Stimulated activated CD8-positive, alpha-beta memory T cell treated with anti-CD3 and anti-CD28 coated beads, Interleukin-12 subunit alpha, Interleukin-12 subunit beta, amount 100 ng/mL, for 24 hours (primary cell): ENCODE results near the gene SMC4.

Experiments
- DNase-seq: peaks from one replicate; pipeline ENCODE4 v3.0.0-alpha.2; 2020; ENCODE audit errors: extremely low read depth

Gene SMC4

DNA sequence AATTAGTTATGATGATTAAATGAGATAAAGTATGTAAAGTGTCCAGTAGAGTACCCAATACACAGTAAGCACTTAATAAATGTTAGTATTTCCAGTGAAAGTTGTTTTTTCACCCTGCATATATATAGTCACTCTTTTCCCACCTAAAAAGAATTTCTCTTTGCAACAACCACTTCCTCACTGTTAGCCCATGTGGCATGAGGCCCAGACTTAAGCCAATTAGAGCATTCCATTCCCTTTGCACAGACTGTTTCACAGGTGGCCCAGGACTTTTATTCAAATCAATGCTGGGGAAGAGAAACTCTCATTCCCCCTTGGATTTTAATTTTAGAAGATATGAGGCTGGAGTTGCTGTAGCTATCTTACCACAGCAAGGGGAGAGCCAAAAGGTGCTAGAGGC, 4.2 kb upstream of the SMC4 start:
- no peak for DNase-seq

GRCh38 chr3:160398820-160399124, 678 bp upstream of the SMC4 start:
- no peak for DNase-seq

DNA sequence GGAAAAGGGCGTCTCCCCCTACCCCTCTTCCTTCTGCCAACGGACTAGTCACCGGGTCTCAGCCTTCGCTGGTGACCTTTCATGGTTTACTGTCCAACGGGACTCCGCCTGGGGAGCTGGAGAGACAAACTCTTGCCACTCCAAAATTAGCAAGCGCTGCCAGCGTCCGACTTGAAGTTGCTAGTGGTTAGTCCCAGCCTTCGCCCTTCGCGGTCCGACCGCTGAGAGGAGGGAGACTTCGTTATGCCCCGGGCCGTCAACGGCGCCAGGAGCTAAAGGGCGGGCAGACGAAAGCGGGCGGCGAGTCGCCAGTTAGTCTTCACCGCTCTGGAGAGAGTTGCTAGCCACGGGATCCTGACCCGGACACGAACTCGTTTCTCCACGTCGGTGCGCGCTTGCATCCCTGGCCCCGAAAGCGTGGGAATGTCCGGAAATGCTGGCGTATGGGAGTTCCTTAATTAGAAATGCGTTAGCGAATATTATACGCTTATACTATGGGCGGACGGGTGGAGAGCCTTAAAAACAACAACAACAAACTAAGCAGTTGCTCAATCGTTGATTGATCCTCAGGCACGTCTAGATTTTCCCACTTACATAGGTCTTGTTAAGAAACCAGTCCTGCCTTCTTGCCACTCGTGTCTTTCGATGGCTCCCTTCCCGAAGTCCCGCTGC, 716 bp downstream of the SMC4 start:
- DNase-seq, result no peak

DNA sequence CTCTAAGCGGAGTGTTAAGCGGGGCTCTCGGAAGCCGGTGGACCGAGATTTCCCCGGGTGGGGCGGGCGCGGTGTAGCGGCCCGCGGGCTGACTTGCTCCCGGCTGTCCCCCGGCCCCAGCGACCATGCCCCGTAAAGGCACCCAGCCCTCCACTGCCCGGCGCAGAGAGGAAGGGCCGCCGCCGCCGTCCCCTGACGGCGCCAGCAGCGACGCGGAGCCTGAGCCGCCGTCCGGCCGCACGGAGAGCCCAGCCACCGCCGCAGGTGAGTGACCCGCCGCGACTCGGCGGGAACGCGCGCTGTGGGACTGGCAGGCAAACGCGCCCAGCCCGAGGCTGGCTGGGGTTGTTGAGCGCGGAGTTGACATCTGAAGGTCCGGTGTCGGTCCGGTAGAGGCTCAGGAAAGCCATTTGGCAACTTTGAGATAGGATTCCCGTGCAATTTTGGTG, 1.3 kb downstream of the SMC4 start:
- no peak for DNase-seq

- no peak for DNase-seq
Measured at GRCh38 chr3:160401291-160402095, 2.0 kb downstream of the SMC4 start.

GRCh38 chr3:160402221-160403027, 3.0 kb downstream of the SMC4 start:
- no peak for DNase-seq

- no peak for DNase-seq
Measured at GRCh38 chr3:160403028-160403545, 3.6 kb downstream of the SMC4 start.

- DNase-seq, result no peak
Measured at GRCh38 chr3:160403796-160404470, 4.5 kb downstream of the SMC4 start.

- DNase-seq, result no peak
Measured at GRCh38 chr3:160409812-160410610, 10.6 kb downstream of the SMC4 start.

- DNase-seq, result no peak
Measured at GRCh38 chr3:160412477-160412876, 13.0 kb downstream of the SMC4 start.

- no peak for DNase-seq
Measured at GRCh38 chr3:160413613-160414248, 14.3 kb downstream of the SMC4 start.

- DNase-seq, result no peak
Measured at GRCh38 chr3:160417311-160417710, 17.9 kb downstream of the SMC4 start.

DNA sequence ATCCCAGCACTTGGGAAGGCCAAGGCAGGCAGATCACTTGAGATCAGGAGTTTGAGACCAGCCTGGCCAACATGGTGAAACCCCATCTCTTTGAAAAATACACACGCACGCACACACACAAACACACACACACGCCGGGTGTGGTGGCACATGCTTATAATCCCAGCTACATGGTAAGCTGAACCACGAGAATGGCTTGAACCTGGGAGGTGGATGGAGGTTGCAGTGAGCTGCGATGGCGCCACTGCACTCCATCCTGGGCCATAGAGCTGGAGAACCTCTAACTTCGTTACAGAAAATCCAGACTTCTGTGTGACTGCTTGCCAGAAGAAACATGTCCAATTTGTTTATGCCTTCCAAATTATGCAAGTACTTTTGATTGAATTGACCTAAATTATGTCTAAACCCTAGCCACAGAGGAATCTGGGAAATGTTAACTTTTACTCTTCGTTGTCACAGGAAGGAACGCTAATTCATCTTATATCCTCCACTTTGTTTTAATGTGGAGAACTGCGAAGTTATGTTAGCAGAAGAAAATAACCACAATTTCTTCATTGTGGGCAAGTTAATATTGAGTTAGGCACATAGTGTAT, 28.5 kb downstream of the SMC4 start:
- DNase-seq, result no peak

- DNase-seq, result no peak
Measured at GRCh38 chr3:160434071-160434470, 34.6 kb downstream of the SMC4 start.

DNA sequence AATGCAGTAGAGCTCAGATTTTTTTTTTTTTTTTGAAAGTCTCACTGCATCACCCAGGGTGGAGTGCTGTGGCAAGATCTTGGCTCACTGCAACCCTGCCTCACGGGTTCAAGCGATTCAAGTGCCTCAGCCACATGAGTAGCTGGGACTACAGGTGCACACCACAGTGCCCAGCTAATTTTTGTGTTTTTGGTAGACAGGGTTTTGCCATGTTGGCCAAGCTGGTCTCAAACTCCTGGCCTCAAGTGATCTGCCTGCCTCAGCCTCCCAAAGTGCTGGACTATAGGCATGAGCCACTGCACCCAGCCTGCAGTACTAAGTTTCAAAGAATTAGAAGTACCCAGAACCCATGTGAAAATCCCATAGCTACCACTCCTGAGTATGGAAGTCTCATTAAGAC, 35.6 kb downstream of the SMC4 start:
- DNase-seq, result no peak

DNA sequence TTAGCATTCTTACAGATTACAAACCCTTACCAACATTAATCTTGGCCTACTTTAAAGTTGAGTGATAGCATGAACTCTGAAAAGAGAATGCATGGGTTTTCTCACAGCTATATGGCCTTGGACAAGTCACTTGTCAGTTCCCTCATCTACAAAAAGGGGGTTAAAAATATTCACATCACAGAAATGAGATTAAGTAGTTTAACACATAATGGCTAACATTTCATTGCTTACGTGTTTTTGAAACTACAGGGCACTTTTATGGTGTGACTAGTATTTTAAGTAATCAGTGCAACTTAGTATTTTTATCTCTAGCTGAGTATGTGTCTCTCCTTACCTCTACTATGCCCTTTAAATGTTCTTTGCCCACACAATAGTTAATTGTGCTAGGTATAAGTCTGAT, 36.3 kb downstream of the SMC4 start:
- no peak for DNase-seq

- no peak for DNase-seq
Measured at GRCh38 chr3:160437083-160437455, 37.6 kb downstream of the SMC4 start.

- DNase-seq, result no peak
Measured at GRCh38 chr3:160440687-160441086, 41.2 kb downstream of the SMC4 start.

DNA sequence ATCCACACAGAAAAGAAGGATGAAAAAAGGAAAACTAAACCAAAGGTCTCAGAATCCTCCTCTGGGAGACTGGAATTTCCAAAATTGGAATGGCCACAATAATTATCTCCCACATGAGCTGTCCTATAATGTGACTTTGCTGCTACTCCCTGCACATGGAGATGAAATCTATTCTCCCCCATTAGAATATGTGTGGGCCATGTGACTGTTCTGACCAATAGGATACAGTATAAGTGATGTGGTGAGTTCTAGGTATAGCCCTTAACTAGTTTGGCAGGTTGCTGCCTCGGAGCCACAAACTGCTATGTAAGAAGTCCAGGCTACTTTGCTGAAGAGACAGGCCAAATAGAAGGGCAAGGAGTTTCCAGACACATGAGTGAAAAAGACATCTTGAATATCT, 45.0 kb downstream of the SMC4 start:
- DNase-seq, result no peak

GRCh38 chr3:160445854-160446253, 46.4 kb downstream of the SMC4 start:
- DNase-seq, result no peak
